NCI-H1092 (cell line): ENCODE measurements around the gene CYP1A2.
"Not testable (repeated sequence)": the region's sequence is repeated elsewhere in the genome, so short reads cannot be mapped to it uniquely, and the experiment has no call there.

Experiments
- DNase-seq: peaks from one replicate; lab custom pipeline; 2025; lab: John Stamatoyannopoulos, UW

The CYP1A2 gene

GRCh38 chr15:74776821-74777768, 28.4 kb downstream of the CYP1A2 start:
- no peak for DNase-seq

GRCh38 chr15:74777769-74778598, 29.3 kb downstream of the CYP1A2 start:
- DNase-seq: no peak

- DNase-seq: no peak
Measured at GRCh38 chr15:74778599-74778970, 29.9 kb downstream of the CYP1A2 start.

GRCh38 chr15:74779162-74779648, 30.6 kb downstream of the CYP1A2 start:
- no peak for DNase-seq

GRCh38 chr15:74780523-74781430, 32.1 kb downstream of the CYP1A2 start:
- DNase-seq: no peak

- DNase-seq: peak; percentile 37
Measured at GRCh38 chr15:74781431-74782258, 33.0 kb downstream of the CYP1A2 start, which contains the start of gene CSK. Gene CSK, plus strand, starts transcription at chr15:74782080. Its CDS starts 16,218 bp downstream, at chr15:74798298.

GRCh38 chr15:74782259-74783071, 33.8 kb downstream of the CYP1A2 start:
- no peak for DNase-seq

- no peak for DNase-seq
Measured at GRCh38 chr15:74783072-74783807, 34.6 kb downstream of the CYP1A2 start.

GRCh38 chr15:74783808-74784175, 35.1 kb downstream of the CYP1A2 start:
- DNase-seq: no peak

GRCh38 chr15:74784426-74785193, 36.0 kb downstream of the CYP1A2 start:
- DNase-seq: no peak

- DNase-seq: no peak
Measured at GRCh38 chr15:74785194-74786032, 36.8 kb downstream of the CYP1A2 start.

- not testable (repeated sequence) for DNase-seq
Measured at GRCh38 chr15:74786081-74786480, 37.4 kb downstream of the CYP1A2 start.

GRCh38 chr15:74786551-74787165, 38.0 kb downstream of the CYP1A2 start:
- DNase-seq: no peak

GRCh38 chr15:74787251-74788041, 38.8 kb downstream of the CYP1A2 start:
- no peak for DNase-seq

GRCh38 chr15:74788042-74788682, 39.5 kb downstream of the CYP1A2 start:
- no peak for DNase-seq
